Activated CD8-positive, alpha-beta T cell treated with anti-CD3 and anti-CD28 coated beads for 36 hours (primary cell): ENCODE data around the gene SCLY. TPM values are rescaled to one million over a fixed set of nuclear protein-coding genes. Genes with fewer than 3 reads are reported as not detected.

Experiments
- ATAC-seq: fragments of 200-7000 bp; cut with Tn5 transposase; one replicate; pipeline ENCODE4 v1.10.0; 2021; ENCODE audit warnings: mild to moderate bottlenecking, moderate library complexity
- CTCF ChIA-PET: fragments of 350-600 bp; sonication (Branson Sonifier 250); formaldehyde crosslinking; loops from one replicate; lab custom pipeline; 2021; ENCODE audit warnings: antibody characterized with exemption; lab: Charles Lee
- POLR2A ChIA-PET: fragments of 350-600 bp; sonication (Branson Sonifier 250); formaldehyde crosslinking; loops from one replicate; lab custom pipeline; 2021; ENCODE audit warnings: antibody characterized with exemption; lab: Charles Lee
- DNase-seq: peaks from one replicate; pipeline ENCODE4 v3.0.0-alpha.2; 2020
- H3K27ac Mint-ChIP-seq: one replicate; pipeline ENCODE4 v1.8.0; 2021; ENCODE audit warnings: mild to moderate bottlenecking, mixed read lengths
- H3K27me3 Mint-ChIP-seq: one replicate; pipeline ENCODE4 v1.8.0; 2021; ENCODE audit warnings: mixed read lengths
- H3K36me3 Mint-ChIP-seq: one replicate; pipeline ENCODE4 v1.8.0; 2021; ENCODE audit warnings: low read depth, mixed read lengths
- H3K4me1 Mint-ChIP-seq: one replicate; pipeline ENCODE4 v1.8.0; 2021; ENCODE audit warnings: low read depth, mixed read lengths
- H3K4me3 Mint-ChIP-seq: one replicate; pipeline ENCODE4 v1.8.0; 2021; ENCODE audit warnings: mild to moderate bottlenecking, moderate library complexity, mixed read lengths
- H3K9me3 Mint-ChIP-seq: one replicate; pipeline ENCODE4 v1.8.0; 2021; ENCODE audit warnings: mixed read lengths
- CTCF ChIP-seq: fragments of 200-600 bp; IDR thresholded peaks from one replicate; pipeline ENCODE4 v1.8.0; 2022; ENCODE audit warnings: antibody characterized with exemption, mild to moderate bottlenecking
- intact Hi-C: fragments of 100-400 bp; cut with micrococcal nuclease; formaldehyde crosslinking; loops from one replicate; pipeline ENCODE4 v1.10.0; 2022
- total RNA-seq, 2 experiments: library from RNA; stranded (reverse); gene quantifications; one replicate each; pipeline ENCODE4 v1.2.3, GENCODE V29; 2021

Gene SCLY
- total RNA-seq, 2 experiments from 2014 or later = 77.9 to 93.2 TPM

- H3K4me1 Mint-ChIP-seq = peaks cover 39% of the 10 kb centered on the region
- H3K27ac Mint-ChIP-seq = peak overlapping the region; percentile 86
- peaks cover 16% of the 10 kb centered on the region for H3K27me3 Mint-ChIP-seq
- ChIA-PET CTCF (no interaction called here), POLR2A (interaction anchor here (0.6 kb wide), 1 partner anchor 373 kb away, joined by 4 read pairs; no protein-coding TSS in a partner anchor)
- H3K4me3 Mint-ChIP-seq = peak overlapping the region; percentile 81
- ATAC-seq (no peak), DNase-seq (no peak)
- no peak for TF ChIP-seq CTCF
- H3K9me3 Mint-ChIP-seq = no peaks in the 10 kb centered on the region
- intact Hi-C loops = no loop called here
- peaks cover 37% of the 10 kb centered on the region for H3K36me3 Mint-ChIP-seq
Observed at GRCh38 chr2:238059505-238059904, 1.3 kb upstream of the SCLY start.

- ChIA-PET POLR2A (interaction anchor here (0.6 to 2.0 kb wide), 3 partner anchors 28 to 374 kb away, joined by 4 to 5 read pairs (median 5); no protein-coding TSS in a partner anchor), CTCF (no interaction called here)
- H3K27me3 Mint-ChIP-seq = peaks cover 16% of the 10 kb centered on the region
- H3K36me3 Mint-ChIP-seq = peaks cover 42% of the 10 kb centered on the region
- intact Hi-C loops = no loop called here
- H3K27ac Mint-ChIP-seq = peak overlapping the region; percentile 86
- peak overlapping the region; percentile 81 for H3K4me3 Mint-ChIP-seq
- TF ChIP-seq CTCF = no peak
- no peak for ATAC-seq
- no peak for DNase-seq
- peaks cover 2% of the 10 kb centered on the region for H3K9me3 Mint-ChIP-seq
- peaks cover 44% of the 10 kb centered on the region for H3K4me1 Mint-ChIP-seq
Observed at GRCh38 chr2:238060096-238060541, 682 bp upstream of the SCLY start.

- peaks cover 56% of the 10 kb centered on the region for H3K36me3 Mint-ChIP-seq
- H3K4me3 Mint-ChIP-seq = peak overlapping the region; percentile 81
- ChIA-PET CTCF (interaction anchor here (0.9 to 1.3 kb wide), 3 partner anchors 92 to 369 kb away, joined by 3 to 4 read pairs (median 3); no protein-coding TSS in a partner anchor), POLR2A (interaction anchor here (0.6 to 2.0 kb wide), 4 partner anchors 27 to 81 kb away, joined by 3 to 5 read pairs (median 4); no protein-coding TSS in a partner anchor)
- H3K4me1 Mint-ChIP-seq = peaks cover 54% of the 10 kb centered on the region
- peak overlapping the region; percentile 88 for H3K27ac Mint-ChIP-seq
- H3K27me3 Mint-ChIP-seq = peaks cover 7% of the 10 kb centered on the region
- peak; percentile 5 for ATAC-seq
- peaks cover 9% of the 10 kb centered on the region for H3K9me3 Mint-ChIP-seq
- DNase-seq = peak; percentile 47
- intact Hi-C loops = no loop called here
- no peak for TF ChIP-seq CTCF
Observed at GRCh38 chr2:238061315-238062202, 758 bp downstream of the SCLY start.

GRCh38 chr2:238063414-238064189 lies 2.8 kb downstream of the SCLY start:
- intact Hi-C loops = no loop called here
- H3K4me3 Mint-ChIP-seq = peak overlapping the region; percentile 81
- ATAC-seq (no peak), DNase-seq (no peak)
- TF ChIP-seq CTCF = no peak
- H3K27me3 Mint-ChIP-seq = no peaks in the 10 kb centered on the region
- ChIA-PET POLR2A (no interaction called here), CTCF (interaction anchor here (0.6 to 1.4 kb wide), 3 partner anchors 22 to 200 kb away, joined by 3 read pairs; no protein-coding TSS in a partner anchor)
- peaks cover 74% of the 10 kb centered on the region for H3K36me3 Mint-ChIP-seq
- peaks cover 65% of the 10 kb centered on the region for H3K4me1 Mint-ChIP-seq
- peak overlapping the region; percentile 21 for H3K27ac Mint-ChIP-seq
- peaks cover 19% of the 10 kb centered on the region for H3K9me3 Mint-ChIP-seq
